ENCODE results near the gene VPS54. TPM values are rescaled to one million over a fixed set of nuclear protein-coding genes. Genes with fewer than 3 reads are reported as not detected.

Gene VPS54, protein sequence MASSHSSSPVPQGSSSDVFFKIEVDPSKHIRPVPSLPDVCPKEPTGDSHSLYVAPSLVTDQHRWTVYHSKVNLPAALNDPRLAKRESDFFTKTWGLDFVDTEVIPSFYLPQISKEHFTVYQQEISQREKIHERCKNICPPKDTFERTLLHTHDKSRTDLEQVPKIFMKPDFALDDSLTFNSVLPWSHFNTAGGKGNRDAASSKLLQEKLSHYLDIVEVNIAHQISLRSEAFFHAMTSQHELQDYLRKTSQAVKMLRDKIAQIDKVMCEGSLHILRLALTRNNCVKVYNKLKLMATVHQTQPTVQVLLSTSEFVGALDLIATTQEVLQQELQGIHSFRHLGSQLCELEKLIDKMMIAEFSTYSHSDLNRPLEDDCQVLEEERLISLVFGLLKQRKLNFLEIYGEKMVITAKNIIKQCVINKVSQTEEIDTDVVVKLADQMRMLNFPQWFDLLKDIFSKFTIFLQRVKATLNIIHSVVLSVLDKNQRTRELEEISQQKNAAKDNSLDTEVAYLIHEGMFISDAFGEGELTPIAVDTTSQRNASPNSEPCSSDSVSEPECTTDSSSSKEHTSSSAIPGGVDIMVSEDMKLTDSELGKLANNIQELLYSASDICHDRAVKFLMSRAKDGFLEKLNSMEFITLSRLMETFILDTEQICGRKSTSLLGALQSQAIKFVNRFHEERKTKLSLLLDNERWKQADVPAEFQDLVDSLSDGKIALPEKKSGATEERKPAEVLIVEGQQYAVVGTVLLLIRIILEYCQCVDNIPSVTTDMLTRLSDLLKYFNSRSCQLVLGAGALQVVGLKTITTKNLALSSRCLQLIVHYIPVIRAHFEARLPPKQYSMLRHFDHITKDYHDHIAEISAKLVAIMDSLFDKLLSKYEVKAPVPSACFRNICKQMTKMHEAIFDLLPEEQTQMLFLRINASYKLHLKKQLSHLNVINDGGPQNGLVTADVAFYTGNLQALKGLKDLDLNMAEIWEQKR
- 10 to 100 TPM; 26.9 to 39.8 (median 36.7) TPM for total RNA-seq

DNA sequence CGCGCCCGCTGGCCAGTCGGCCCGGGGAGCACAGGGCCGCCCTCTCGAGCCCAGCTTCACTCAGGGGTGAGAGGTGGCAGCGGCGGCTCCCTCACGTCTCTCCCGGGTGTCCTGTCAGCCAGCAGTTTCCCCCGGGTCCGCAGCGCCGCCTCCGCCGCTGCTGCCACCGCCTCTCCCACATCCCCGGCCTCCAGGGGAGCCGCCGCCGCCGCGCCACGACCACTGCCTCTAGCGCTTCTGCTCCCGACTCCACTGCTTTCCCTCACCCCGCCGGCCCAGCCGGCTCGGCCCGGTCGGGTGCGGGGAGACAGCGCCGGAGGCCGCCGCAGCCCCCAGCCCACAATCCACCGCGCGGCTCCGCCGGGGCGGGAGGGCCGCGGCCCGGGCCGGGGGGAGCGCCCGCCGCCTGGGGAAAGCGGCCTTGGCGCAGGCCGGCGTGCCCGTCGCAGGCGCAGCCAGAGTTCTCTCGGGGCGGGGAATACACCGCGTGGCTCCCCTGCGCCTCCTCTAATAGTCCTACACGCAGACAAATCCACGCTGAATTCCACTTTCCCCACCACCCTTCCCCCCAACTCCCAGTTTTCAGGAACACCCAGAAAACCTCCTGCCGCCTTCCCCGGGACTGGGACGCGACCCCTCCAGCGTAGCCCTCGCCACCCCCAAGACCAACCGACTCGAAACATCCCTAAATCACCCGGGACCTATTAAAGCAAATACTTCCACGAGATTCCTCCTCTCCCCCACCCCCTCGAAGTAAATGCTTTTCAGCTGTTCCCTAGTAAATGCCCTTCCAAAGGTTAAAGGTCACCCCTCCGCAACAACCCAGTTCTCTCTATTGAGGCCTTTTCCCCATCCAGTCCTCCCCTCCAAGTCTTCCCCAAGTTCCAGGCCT lies at the start of gene VPS54:
Gene VPS54 (minus strand): TSS at position 346 of the 892 bp plus-strand sequence. CDS start 35,429 bp downstream, outside the sequence.
- Histone ChIP-seq H3K9me3 (no peaks in the 10 kb centered on the region), H3K4me1 (peaks cover 4 to 18% of the 10 kb centered on the region in 2 donors), H3K27ac (peak within 1 kb of the TSS; percentile 97 to 99), H3K4me3 (peak within 1 kb of the TSS; percentile 72 to 94 (median 77)), H3K36me3 (no peaks in the 10 kb centered on the region), H3K27me3 (no peaks in the 10 kb centered on the region)
- intact Hi-C loops (cut with DNase I; ENCODE audit: low total_unique reads): no loop called here
- peak; percentile 49 to 59 for DNase-seq (ENCODE audit: low spot score in 2 of 2)
- peak in 2 of 3 donors; percentile 53 to 64 for TF ChIP-seq POLR2AphosphoS5 (IDR thresholded peaks at IDR 0.05)
- TF ChIP-seq, protein P1, sequence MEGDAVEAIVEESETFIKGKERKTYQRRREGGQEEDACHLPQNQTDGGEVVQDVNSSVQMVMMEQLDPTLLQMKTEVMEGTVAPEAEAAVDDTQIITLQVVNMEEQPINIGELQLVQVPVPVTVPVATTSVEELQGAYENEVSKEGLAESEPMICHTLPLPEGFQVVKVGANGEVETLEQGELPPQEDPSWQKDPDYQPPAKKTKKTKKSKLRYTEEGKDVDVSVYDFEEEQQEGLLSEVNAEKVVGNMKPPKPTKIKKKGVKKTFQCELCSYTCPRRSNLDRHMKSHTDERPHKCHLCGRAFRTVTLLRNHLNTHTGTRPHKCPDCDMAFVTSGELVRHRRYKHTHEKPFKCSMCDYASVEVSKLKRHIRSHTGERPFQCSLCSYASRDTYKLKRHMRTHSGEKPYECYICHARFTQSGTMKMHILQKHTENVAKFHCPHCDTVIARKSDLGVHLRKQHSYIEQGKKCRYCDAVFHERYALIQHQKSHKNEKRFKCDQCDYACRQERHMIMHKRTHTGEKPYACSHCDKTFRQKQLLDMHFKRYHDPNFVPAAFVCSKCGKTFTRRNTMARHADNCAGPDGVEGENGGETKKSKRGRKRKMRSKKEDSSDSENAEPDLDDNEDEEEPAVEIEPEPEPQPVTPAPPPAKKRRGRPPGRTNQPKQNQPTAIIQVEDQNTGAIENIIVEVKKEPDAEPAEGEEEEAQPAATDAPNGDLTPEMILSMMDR (IDR thresholded peaks at IDR 0.05): no peak

DNA sequence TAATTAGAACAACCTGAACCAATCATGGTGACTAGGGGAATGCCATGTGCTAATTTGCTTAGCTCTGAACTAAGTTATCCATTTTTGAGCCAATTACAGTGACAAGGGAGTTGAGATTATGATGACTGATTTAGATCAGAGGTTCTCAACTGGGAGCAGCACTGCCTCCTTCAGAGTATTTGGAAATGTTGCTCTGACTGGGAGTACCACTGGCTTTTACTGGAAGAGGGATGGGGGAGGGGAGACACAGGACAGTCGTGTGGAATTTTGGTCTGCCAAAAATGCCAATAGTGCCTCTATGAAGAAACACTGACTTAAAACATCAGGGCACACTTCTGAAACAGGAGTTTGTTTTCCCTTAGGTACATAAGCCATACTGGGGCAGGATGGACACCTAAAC lies 48.1 kb upstream of the VPS54 start:
- Histone ChIP-seq H3K4me3 (no peak overlapping the region), H3K27me3 (no peaks in the 10 kb centered on the region), H3K36me3 (no peaks in the 10 kb centered on the region), H3K4me1 (no peaks in the 10 kb centered on the region), H3K9me3 (no peaks in the 10 kb centered on the region), H3K27ac (no peak overlapping the region)
- intact Hi-C loops (cut with DNase I; ENCODE audit: low total_unique reads): no loop called here
- no peak for TF ChIP-seq POLR2AphosphoS5 (IDR thresholded peaks at IDR 0.05)
- TF ChIP-seq, protein P1 (IDR thresholded peaks at IDR 0.05): no peak
- TF ChIP-seq POLR2A (IDR thresholded peaks at IDR 0.05): no peak
- DNase-seq (ENCODE audit: low spot score in 2 of 2): no peak

DNA sequence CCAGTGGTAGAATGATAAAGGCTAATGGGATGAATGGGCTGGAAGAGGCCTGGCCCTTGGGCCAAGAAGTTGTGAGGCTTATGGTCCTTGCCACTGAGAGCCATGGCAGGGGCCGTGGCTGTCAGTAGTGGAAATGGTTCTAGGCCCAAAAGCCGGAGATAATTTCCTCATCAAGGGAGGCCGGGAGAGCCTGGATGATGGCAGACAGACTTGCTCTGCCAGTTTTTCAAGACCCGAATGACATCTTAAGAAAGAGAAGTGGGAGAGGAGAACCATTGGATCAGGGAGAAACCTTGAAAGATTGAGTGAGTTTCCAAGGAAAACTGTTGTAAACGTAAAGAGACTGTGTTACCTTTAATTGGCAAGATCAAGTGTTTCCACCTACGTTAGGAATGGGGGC lies 46.3 kb upstream of the VPS54 start:
- intact Hi-C loops (cut with DNase I; ENCODE audit: low total_unique reads): no loop called here
- no peak overlapping the region for H3K27ac ChIP-seq

DNA sequence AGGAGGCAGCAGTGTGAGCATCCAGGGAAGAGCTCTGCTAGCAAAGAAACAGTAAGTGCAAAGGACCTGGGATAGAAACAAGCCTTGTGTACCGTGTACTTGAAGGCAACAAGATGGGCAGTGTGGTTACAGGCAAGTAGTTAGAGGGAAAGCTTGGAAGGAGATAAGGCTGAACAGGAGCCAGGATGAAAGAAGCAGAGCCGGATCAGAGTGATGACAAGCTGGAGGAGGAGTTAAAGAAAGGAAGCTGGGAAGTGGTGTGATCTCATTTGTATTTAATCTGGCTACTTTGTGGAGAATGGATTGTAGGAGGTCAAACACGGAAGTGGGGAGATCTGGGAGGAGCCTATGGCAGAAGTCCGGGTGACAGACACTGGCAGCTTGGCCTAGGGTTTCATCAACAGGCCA lies 44.7 kb upstream of the VPS54 start:
- H3K4me1 ChIP-seq: no peaks in the 10 kb centered on the region
- H3K9me3 ChIP-seq: no peaks in the 10 kb centered on the region
- TF ChIP-seq POLR2AphosphoS5 (IDR thresholded peaks at IDR 0.05) (no peak), POLR2A (IDR thresholded peaks at IDR 0.05) (no peak)
- TF ChIP-seq, protein P1 (IDR thresholded peaks at IDR 0.05): no peak
- H3K27me3 ChIP-seq: no peaks in the 10 kb centered on the region
- DNase-seq (ENCODE audit: low spot score in 2 of 2): no peak
- peak overlapping the region; percentile 50 to 54 for H3K27ac ChIP-seq
- no peak overlapping the region for H3K4me3 ChIP-seq
- no peaks in the 10 kb centered on the region for H3K36me3 ChIP-seq
- intact Hi-C loops (cut with DNase I; ENCODE audit: low total_unique reads): no loop called here

More for the DNA sequence above, 46.3 kb upstream of the VPS54 start:
- no peak for DNase-seq (ENCODE audit: low spot score in 2 of 2)
- Histone ChIP-seq H3K27me3 (no peaks in the 10 kb centered on the region), H3K4me3 (no peak overlapping the region), H3K36me3 (no peaks in the 10 kb centered on the region), H3K9me3 (no peaks in the 10 kb centered on the region), H3K4me1 (no peaks in the 10 kb centered on the region)
- TF ChIP-seq, protein P1 (IDR thresholded peaks at IDR 0.05): no peak
